ENCODE measurements around the gene PPTC7.
"Not testable (repeated sequence)": the region's sequence is repeated elsewhere in the genome, so short reads cannot be mapped to it uniquely, and the experiment has no call there.

The PPTC7 gene

DNA sequence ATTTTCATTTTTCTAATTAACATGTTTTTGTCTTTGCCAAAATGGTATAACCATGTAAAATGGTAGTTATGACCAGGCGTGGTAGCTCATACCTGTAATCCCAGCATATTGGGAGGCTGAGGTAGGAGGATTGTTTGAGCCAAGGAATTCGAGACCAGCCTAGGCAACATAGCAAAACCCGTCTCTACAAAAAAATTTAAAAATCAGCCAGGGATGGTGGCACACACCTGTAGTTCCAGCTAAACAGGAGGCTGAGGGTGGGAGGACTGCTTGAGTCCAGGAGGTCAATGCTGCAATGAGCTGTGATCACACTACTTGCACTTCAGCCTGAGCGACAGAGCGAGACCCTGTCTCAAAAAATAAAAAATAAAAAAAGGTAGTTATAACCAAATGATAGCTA lies 23.1 kb downstream of the PPTC7 start:
- DNase-seq = no peak

DNA sequence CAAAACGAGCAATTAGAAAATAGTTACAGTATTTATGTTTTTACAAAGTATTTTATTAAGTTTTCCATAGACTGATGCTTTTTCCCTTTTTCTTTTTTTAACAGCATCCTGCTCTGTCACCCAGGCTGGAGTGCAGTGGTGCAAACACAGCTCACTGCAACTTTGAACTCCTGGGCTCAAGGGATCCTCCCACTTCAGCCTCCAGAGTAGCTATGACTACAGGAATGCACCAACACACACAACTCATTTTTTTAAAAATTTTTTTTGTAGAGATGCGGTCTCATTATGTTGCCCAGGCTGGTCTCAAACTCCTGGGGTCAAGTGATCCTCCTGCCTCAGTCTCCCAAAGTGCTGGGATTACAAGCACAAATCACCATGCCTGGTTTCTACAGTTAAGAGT lies 24.2 kb downstream of the PPTC7 start:
- not testable (repeated sequence) for DNase-seq

DNA sequence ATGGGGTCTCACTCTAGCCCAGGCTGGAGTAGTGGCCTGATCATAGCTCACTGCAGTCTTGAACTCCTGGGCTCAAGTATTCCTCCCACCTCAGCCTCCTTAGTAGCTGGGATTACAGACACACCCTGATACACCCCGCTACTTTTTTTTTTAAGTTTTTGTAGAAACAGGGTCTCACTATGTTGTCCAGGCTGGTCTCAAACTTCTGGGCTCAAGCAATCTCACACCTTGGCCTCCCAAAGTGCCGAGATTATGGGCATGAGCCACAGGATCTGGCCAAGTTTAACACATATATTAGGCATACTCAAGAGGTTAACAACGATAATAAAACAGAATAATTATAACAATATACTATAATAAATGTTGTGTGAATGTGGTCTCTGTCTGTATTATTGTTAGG lies 25.8 kb downstream of the PPTC7 start:
- no peak for DNase-seq

DNA sequence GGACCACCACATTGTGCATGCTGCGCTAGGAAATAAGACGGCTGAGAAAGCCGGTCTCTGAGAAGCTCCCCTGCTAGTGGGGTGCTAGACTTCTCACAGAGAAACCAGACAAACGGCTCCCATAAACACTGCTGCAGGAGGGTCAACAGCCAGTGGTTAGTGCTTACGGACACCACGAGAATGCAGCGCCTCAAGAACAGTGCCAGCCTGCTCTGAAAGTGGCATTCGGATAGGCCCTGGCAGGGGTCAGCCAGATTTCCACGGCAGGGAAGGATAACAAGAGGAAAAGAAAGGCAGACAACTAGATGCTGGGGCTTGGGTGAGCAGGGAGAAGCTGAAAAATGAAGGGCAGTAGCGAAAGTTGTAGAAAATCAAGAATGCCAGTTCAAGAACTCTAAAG lies 26.4 kb downstream of the PPTC7 start:
- no peak for DNase-seq

DNA sequence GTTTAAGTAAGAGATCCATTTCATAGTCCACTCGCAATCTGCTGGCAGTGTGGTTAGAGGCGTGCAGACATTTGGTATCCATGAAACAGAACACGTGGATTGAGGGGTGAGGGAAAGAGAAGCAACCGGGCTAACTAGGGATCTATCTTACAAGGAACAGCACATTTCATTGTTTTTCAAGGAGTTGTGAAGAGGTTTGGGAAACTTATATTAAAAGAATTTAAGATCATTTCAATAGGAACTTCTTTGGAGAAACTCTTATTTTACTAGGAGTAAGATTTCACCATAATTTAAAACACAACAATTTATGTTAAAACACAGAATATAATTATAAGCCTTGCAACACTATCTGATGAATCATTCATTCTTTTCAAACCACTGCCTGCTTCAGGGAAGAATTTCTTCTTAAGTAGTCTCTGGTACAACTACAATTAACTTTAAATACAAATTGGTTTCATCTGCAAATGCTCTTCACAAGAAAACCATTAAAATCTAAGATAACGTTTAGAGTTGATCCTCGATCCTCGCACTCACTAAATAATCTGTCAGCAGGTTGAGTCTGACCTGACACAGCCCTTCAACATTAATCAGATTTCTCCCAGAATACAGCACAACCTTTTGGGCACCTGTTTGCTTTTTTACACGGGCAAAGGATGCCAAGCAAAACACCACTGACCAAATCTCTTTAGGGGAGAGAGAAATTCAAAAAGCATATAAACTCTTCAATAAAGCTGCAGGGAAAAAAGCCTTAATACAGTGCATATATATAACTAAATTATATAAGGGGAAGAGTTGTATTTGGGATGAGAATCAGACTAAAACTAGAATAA lies 27.3 kb downstream of the PPTC7 start:
- no peak for DNase-seq

DNA sequence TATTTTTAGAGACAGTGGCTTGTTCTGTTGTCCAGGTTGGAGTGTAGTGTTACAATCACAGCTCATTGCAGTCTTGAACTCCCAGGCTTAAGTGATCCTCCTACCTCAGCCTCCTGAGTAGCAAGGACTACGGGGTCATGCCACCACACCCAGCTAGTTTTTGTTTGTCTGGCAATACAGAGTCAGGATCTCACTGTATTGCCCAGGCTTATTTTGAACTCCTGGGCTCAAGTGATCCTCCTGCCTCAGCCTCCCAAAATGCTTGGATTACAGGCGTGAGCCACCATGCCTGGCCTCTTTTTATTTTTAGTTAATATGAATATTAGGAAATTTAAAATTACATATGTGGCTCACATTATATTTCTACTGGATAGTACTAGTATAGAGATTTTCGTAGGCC lies 28.9 kb downstream of the PPTC7 start:
- DNase-seq = no peak

DNA sequence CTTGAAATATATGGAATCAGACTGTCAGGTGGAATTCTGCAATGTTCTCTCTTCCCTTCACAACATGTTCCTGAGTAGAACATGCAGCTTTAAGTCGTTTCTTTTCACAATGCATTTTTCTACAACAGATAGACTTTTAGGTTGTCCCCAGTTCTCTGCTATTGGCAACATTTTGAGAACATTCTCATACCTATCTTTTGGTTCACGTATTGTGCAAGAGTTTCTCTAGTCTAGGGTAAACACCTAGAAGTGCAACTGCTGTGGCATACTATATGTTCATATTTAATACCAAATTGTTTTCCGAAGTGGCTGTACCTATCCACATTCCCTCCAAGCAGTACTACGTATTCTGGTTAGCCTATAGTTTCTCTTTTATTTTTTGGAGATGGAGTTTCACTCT lies 32.1 kb downstream of the PPTC7 start:
- DNase-seq = no peak

DNA sequence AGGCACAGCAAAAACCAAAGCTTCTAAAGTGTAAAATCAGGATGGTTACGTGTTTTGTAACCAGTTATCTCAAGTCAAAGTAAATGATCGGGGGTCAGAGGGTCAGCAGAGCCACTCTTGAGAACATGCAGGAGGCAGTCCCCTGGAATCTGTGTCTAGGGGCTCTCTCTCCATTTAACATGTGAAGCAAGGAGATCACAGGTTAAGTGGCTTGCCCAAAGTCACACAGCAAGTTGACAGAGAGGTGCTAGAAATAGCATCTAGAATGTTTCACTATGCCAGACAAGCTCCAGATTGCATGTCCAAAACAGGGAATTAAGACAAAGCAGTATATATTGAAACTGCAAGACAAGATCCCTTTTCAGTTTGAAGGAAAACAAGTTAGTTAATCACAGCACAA lies 33.4 kb downstream of the PPTC7 start:
- DNase-seq = no peak

DNA sequence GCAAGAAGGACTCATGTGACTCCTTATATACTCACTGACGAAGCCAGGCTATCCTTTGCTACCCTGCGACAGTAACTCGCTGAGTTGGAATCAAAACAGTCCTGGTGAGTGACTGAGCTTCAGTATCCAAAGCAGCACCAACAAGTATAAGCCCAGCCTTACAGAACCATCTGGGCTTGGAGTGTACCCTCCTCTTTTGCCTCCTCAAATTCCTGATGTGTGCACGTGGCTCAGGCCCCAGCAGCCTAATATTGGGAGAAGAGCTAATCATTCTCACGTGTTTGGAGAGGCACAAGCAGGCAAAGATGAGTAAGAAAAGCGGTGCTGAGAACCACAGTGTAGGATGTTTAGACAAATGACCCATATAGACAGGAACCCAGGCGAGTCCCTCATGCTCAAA lies 34.4 kb downstream of the PPTC7 start:
- DNase-seq = no peak

DNA sequence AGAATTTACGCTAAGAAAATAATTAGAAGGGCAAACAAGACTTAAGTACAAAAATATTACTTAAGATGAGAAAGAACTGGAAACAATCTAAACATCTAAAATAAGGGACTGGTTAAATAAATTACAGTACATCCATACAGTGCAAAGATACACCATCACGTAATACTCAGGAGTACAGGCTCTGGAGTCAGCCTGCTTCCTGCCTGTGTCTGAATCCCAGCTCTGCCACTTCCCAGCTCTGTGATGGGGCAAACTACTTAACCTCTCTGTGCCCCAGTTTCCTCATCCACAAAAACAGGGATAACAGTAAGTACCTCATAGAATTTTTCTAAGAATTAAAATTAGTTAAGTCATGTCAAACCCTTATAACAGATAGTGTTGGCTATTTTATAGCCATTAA lies 36.0 kb downstream of the PPTC7 start:
- DNase-seq = no peak

DNA sequence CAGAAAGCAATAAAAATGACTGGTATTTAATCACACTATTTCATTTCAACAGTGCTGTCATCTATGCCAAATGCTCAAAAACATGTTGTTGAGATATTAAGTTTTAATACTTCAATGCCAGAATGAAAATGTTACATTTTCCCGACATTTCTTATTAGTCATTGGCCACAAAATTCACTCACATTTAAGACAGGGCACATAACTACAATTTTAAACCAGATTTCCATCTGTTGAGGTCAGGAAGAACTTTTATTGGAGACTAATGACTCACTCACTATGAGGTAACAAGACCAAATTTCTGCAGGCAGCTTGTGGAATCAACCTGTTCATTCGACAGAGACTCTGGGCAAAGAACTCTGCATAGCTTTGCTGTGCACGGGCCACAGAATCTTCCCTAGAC lies 36.8 kb downstream of the PPTC7 start:
- no peak for DNase-seq

DNA sequence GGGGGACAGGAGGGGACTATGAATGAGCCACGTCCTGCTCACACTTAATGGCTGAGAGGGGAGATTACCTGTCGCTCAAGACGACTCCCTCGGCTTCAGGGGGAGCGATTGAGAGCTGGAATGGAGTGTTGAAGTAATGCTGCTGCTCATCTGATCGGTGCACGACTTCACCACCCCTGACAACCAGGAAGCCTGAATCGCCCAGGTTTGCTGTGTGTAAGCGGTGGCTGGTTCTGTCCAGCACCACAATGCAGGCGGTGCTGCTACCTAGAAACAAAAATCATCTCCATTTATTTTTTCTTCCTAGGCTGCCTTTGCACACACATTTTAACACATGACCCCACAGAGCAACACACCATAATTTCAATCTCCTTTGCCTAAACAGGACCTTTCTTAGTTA lies 37.3 kb downstream of the PPTC7 start:
- no peak for DNase-seq

DNA sequence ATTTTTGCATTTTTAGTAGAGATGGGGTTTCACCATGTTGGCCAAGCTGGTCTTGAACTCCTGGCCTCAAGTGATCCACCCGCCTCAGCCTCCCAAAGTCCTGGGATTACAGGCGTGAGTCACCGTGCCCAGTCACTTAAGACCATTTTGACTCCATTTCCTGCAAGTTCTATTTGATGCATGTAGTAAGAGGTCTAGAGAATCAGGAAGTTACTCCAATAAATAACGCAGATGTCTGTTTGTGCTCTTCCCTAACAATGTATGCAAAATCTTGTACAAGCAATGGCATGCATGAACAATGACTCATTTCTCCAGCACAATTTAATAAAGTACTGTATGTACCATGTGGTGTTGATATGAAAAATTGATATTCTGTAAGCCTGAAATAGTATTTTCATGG lies 37.9 kb downstream of the PPTC7 start:
- not testable (repeated sequence) for DNase-seq

DNA sequence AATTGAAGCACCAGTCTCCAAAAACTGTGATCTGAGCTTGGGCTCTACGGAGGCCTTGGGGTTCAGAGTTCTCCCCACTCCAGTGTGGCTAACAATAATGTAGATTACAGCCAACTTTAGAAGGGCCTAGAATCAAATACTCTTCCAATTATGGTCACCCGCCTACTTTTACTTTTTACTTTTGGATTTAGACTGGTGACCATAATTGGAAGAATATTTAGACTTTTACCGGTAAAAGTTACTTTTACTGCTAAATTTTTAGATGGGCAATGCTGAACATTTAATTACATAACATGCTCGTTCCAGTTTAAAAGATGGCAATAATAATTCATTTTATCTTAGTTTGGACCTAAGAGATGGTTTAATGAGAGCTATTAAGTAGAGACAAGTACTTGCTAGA lies 39.2 kb downstream of the PPTC7 start:
- DNase-seq = no peak

DNA sequence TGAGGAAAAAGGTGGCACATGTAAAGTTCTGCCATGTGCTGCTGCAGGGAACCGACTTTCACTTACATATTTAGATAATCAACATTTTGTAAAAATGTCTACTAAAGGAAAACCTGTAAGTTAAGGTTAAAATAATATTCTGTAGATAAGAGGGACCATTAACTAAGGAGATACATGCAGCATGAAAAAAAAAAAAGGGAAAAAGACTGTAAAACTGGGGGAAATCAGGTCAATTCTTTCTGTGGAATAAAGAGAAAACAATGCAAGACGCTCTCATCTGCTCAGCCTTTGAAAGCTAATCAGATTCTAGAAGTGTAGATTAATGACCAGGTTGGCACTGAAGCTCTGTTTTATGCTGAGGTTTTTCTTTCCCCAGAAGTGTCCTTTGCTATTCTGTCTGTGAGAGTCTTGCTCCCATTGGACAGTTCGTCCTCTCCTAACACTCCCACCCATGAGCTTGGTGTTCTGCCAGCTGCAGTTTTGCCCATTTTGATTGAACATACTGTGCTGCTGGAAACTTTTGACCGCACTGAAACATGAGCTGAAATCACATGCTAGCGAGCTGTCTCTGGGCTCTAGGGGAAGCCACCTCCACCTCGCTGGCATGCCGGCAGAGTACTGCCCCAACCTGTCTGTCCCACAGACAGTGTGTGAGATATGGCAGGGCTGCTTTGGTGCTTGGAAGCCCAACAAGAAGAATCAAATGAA lies 39.7 kb downstream of the PPTC7 start:
- no peak for DNase-seq

DNA sequence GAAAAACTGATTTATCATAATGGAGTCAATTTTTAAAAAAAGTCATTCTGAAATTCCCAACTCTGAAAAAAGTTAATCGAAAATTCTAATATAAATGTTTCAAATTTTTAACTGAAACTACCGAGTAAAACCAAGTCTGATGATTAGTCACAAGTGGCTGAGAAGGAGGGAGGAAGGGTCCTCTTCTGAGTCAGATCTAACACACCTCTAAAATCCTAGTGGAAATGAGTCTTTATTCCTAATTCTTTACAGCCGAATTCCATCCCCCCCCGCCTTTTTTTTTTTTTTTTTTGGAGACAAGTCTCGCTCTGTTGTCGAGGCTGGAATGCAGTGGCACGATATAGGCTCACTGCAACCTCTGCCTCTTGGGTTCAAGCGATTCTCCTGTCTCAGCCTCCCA lies 43.1 kb downstream of the PPTC7 start:
- DNase-seq = no peak

DNA sequence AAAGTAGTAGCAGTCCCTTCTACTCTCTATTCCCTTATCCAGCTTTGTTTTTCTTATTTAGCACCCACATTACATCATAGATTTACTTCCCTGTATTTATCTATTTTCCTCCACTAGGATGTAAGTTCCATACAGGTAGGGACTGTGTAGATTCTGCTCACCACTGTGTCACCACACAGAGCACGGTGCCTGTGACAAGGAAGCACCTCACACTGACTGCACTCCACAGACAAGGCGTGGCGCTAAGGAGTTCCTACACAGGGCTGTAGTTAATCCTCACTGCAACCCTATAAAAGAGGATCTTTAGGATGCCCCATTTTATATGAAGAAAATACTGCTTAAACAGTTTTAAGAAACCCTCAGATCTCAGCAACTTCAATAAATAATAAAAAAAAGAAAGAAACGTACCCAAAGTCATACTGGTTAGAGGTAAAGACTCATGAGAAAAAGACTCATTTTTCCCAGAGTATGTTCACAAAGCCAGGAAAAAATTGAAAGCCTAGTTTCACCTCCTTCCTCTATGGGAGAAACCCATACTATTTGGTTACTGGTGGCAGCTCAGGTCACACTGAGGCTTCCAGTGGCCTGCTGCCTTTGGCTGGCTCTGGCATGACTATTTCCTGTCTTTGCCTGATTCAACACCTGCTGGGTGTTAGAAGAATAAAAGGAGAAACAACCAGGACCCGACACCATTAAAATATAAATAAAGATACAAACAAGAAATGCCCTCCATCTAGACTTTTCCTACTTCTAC lies 44.1 kb downstream of the PPTC7 start:
- no peak for DNase-seq

DNA sequence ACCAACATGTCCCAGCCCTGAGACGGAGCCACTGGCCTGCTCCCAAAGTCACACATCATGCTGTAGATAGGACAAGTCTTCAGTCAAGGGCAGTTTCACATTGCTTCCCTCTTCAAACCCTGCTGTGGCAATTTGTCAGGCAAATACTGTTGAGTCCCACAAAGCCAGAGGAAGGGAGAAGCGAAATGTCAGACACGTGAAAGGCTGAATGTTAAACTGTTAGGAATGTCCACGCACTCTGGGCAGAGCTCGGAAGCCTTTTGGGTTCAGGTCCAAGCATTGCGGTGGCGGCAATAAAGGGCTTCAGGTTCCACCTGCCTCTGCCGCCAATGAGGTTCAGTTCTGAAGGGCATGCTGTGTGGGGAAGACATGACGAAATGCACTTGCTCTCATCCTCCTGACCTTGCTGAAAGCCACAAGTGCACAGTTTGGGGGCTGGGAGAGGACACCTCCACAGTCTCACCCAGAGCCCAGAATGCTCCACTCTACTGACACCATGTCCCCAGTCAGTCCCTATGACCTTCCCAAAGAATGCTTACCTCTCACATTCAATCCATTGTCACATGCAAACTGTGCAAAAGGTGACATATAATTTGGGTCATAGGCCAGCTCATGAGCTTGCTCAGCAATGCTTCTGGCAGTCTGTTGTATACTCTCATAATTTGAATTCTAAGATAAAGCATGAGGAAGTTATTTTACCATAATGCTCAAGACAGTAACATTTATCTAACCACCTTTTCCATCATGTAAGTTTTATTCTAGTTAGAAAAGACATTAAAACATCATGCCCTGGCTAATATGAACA lies 45.3 kb downstream of the PPTC7 start:
- DNase-seq = no peak

DNA sequence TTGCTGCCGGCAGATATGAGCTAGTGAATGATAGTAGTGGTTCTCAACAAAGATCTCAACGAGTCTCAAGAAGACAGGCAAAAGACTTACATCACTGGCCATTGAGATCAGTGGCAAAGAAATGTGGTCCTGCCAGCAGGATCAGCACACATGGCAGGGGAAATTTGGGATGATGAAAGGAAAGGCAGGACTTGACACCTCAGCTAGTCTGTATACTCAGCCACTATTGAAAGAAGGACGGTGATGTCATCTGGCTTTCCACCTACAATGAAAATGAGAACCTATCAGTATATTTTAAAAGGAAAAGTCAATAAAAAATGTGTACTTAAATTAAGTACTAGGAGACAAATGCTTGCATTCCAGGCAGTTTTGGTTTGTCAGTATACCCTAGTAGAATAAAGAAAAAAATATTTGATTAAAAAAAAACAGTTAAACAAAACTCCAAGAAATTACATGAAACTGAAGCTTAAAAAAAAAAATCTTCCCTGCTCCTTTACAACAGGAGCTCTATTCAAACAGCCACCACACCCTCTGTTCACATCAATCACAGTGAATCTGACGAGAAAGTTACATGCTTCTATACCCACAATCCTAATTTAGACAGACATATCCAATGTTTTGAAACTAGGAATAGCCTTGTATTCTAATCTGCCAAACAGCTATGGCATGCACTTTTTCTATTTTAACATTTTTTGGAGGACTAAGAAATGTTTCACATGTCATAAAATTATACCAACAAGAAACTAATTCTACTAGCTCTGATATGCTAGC lies 46.1 kb downstream of the PPTC7 start:
- DNase-seq = no peak

DNA sequence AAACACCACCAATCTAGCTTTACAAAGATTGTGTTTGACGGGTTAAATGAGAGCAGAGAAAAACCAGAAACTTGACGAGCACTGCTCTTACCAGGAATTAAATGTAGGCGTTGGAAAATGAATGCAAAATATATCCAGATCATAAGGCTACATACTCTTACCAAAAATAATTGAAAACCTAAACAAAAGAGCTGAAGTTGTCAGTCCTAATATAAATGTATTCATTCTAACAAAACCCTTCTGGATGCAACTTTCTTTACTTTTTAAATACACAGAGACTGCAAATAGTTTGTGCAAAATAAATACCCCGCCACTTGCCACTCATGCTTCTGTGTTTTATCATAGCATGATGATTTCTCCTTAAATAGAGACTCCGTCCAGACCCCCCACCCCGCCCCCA lies 48.3 kb downstream of the PPTC7 start:
- no peak for DNase-seq

DNA sequence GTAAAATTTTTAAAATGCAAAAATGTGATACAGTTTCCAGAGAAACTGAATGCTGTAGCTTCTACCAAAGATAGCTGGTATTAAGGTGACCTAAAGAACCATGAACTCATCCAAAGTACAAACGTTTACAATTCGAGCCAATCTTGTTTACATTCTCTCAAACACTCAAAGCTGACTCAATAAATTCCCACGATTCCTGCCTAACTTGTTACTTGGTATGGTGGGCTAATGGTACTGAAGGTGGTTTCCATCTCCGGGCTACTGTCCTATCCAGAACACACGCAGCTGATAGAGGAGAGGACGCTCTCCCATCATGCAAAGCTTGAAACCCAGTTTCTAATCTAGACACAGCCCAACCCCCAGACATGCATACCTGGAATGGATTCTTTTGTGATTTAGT lies 49.5 kb downstream of the PPTC7 start:
- DNase-seq = no peak

DNA sequence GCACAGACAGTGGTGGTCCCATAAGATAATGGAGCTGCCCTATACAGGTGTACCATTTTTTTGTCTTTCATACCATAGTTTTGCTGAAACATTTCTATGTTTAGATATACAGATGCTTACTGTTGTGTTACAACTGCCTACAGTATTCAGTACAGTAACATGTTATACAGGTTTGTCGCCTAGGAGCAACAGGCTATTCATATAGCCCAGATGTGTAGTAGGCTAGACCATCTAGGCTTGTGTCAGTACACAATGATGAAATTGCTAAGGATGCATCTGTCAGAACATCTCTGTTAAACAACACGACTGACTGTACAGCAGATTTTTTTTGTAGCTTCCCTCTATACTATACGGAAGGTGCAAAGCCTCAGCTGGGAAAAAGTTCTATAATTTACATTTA lies 50.5 kb downstream of the PPTC7 start:
- no peak for DNase-seq
